ENCODE measurements around the gene ICA1.

DNA sequence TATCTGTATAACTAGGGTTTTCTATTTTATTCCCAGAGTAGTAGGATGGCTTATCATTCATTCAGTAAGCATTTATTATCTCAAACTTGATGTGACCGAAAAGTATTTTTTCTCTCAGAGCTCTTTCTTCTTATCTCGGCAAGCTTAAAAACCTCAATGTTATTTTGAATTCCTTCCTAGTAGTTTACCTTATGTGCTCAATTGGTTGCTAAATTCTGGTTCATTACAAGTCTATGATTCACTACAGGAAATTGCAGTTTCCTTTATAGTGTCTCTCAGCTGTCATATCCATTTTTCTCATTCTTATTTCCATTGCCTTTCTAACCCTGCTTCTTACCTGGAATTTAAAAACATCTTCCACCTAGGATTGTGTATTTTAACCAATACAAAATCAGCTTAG lies 12.6 kb upstream of the ICA1 start:
- TF ChIP-seq, protein P1, sequence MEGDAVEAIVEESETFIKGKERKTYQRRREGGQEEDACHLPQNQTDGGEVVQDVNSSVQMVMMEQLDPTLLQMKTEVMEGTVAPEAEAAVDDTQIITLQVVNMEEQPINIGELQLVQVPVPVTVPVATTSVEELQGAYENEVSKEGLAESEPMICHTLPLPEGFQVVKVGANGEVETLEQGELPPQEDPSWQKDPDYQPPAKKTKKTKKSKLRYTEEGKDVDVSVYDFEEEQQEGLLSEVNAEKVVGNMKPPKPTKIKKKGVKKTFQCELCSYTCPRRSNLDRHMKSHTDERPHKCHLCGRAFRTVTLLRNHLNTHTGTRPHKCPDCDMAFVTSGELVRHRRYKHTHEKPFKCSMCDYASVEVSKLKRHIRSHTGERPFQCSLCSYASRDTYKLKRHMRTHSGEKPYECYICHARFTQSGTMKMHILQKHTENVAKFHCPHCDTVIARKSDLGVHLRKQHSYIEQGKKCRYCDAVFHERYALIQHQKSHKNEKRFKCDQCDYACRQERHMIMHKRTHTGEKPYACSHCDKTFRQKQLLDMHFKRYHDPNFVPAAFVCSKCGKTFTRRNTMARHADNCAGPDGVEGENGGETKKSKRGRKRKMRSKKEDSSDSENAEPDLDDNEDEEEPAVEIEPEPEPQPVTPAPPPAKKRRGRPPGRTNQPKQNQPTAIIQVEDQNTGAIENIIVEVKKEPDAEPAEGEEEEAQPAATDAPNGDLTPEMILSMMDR (IDR thresholded peaks at IDR 0.05): no peak
- TF ChIP-seq POLR2A (IDR thresholded peaks at IDR 0.05): no peak

All from breast epithelium (tissue), 3 donors.